ENCODE data around the gene GRIK4.

GRIK4 gene

DNA sequence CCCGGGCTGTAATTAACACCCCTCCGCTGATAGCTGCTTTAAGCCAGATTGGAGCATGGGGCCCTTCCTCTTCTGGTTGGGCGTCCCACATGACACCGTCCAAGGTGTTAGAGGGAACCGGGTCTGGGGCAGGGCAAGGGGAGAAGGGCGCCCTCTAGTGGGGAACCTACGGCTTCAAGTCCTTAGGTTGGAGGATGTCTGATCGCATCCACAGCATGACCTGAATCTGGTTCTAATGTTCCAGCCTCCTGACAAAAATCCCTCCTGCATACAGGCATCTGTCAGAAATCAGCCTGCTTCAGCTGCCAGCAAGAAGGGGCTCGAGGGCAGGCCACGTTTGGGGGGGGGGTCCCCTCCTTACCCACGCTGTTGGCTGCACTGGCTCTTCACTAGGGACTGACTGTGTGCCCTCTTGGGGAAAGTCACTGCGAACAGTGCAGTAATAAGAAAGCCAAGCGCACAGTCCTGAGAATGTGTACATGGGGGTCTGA lies 418.2 kb downstream of the GRIK4 start:
- TF ChIP-seq TAF1 (IDR thresholded peaks at IDR 0.05; ENCODE audit: borderline replicate concordance, insufficient read depth, low read length) (no peak), POLR2AphosphoS5 (IDR thresholded peaks at IDR 0.05; ENCODE audit: low read depth, low read length) (no peak), SIN3A (IDR thresholded peaks at IDR 0.05; ENCODE audit: borderline replicate concordance, insufficient read depth, low read length) (no peak), FOXP2 (optimal IDR thresholded peaks at IDR 0.05; ENCODE audit: borderline replicate concordance, extremely low read depth, extremely low read length, insufficient read depth) (no peak)
- TF ChIP-seq, protein P1, sequence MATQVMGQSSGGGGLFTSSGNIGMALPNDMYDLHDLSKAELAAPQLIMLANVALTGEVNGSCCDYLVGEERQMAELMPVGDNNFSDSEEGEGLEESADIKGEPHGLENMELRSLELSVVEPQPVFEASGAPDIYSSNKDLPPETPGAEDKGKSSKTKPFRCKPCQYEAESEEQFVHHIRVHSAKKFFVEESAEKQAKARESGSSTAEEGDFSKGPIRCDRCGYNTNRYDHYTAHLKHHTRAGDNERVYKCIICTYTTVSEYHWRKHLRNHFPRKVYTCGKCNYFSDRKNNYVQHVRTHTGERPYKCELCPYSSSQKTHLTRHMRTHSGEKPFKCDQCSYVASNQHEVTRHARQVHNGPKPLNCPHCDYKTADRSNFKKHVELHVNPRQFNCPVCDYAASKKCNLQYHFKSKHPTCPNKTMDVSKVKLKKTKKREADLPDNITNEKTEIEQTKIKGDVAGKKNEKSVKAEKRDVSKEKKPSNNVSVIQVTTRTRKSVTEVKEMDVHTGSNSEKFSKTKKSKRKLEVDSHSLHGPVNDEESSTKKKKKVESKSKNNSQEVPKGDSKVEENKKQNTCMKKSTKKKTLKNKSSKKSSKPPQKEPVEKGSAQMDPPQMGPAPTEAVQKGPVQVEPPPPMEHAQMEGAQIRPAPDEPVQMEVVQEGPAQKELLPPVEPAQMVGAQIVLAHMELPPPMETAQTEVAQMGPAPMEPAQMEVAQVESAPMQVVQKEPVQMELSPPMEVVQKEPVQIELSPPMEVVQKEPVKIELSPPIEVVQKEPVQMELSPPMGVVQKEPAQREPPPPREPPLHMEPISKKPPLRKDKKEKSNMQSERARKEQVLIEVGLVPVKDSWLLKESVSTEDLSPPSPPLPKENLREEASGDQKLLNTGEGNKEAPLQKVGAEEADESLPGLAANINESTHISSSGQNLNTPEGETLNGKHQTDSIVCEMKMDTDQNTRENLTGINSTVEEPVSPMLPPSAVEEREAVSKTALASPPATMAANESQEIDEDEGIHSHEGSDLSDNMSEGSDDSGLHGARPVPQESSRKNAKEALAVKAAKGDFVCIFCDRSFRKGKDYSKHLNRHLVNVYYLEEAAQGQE (IDR thresholded peaks at IDR 0.05; ENCODE audit: insufficient read depth in 1 of 2, low read depth in 2 of 2, low read length in 2 of 2), result no peak

DNA sequence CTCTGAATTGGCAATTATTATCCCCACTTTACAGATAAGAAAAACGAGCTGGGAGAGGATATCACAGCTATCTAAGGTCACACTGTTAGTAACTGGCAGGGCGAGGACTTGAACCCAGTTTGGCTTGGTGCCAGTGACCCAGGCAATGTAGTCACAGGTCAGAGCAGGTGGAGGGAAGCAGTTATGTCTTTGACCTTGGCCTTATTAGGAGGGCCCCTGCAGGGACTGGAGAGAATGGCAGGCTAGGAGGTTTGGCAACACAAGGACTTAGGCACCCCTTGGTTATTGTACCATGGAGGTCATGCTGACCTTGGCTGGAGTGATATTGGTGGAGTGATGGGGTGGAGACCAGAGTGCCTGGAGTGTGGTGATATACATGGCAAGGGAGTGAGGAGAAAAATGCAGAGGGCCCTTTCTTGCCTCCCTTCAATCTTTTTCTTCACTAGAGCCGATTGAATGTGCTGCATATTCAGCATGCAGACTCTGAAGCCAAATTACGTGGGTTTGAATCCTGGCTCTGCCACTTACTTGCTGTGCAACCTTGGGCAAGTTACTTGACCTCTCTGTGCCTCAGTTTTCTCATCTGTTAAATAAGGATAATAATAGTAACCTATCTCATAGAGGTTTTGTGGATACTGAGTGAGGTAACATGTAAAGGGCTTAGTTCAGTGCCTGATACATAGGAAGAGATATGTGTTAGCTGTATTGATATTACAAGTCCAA lies 419.7 kb downstream of the GRIK4 start:
- TF ChIP-seq SIN3A (IDR thresholded peaks at IDR 0.05; ENCODE audit: borderline replicate concordance, insufficient read depth, low read length), result no peak
- TF ChIP-seq, protein P1 (IDR thresholded peaks at IDR 0.05; ENCODE audit: insufficient read depth in 1 of 2, low read depth in 2 of 2, low read length in 2 of 2), result no peak
- TF ChIP-seq TAF1 (IDR thresholded peaks at IDR 0.05; ENCODE audit: borderline replicate concordance, insufficient read depth, low read length), result no peak
- TF ChIP-seq FOXP2 (optimal IDR thresholded peaks at IDR 0.05; ENCODE audit: borderline replicate concordance, extremely low read depth, extremely low read length, insufficient read depth), result no peak
- TF ChIP-seq POLR2AphosphoS5 (IDR thresholded peaks at IDR 0.05; ENCODE audit: low read depth, low read length), result no peak

DNA sequence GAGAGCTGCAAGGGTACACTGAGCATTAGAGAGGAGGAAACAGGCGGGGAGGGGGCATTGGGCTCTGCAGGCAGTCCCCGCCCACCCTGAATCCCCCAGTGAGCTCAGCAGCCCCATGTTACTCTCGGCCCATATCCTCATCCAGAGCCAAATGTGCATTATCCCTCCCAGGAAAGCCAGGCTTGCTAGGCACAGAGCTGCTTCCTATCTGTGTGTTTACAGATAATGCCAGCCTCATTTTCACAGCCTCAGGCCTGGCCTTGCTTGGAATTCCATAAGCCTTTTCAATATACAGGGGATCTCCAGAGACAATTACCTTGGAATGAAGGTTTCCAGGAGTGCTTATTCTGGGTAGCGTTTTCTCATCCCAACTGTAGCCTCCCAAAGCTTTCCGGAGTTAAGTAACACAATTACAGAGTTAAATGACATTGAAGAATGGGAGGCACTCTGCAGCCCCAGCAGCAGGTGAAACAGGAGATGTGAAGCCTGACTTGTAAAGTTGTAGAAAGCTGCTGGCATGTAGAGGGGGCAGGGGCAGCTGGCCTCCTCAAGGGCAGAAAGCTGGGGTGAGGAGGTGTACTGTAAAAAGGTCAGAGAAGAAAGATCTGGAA lies 420.9 kb downstream of the GRIK4 start:
- TF ChIP-seq TAF1 (IDR thresholded peaks at IDR 0.05; ENCODE audit: borderline replicate concordance, insufficient read depth, low read length), result no peak
- no peak for TF ChIP-seq SIN3A (IDR thresholded peaks at IDR 0.05; ENCODE audit: borderline replicate concordance, insufficient read depth, low read length)
- TF ChIP-seq FOXP2 (optimal IDR thresholded peaks at IDR 0.05; ENCODE audit: borderline replicate concordance, extremely low read depth, extremely low read length, insufficient read depth), result no peak
- TF ChIP-seq, protein P1 (IDR thresholded peaks at IDR 0.05; ENCODE audit: insufficient read depth in 1 of 2, low read depth in 2 of 2, low read length in 2 of 2), result no peak
- TF ChIP-seq POLR2AphosphoS5 (IDR thresholded peaks at IDR 0.05; ENCODE audit: low read depth, low read length), result no peak

DNA sequence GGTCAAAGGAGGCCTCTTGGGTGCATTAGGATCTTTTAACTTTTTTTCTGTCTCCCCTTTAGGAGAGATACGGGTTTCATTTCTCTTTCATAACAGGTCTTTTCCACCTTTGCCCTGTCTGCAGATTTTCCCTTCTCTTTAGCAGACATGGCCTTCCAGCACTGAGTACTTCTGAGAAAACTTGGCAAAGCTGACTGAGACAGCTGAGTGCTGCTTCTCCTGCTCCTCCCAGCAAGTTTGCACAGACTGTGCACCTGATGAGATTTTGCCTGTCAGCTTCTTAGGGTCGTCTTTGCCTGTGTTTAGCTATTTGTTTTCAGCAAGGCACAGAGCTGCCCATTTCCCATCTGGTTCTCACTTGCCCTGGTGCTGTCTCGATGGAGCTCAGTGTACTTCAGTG lies 424.8 kb downstream of the GRIK4 start:
- TF ChIP-seq FOXP2 (optimal IDR thresholded peaks at IDR 0.05; ENCODE audit: borderline replicate concordance, extremely low read depth, extremely low read length, insufficient read depth), result no peak
- TF ChIP-seq SIN3A (IDR thresholded peaks at IDR 0.05; ENCODE audit: borderline replicate concordance, insufficient read depth, low read length), result no peak
- TF ChIP-seq, protein P1 (IDR thresholded peaks at IDR 0.05; ENCODE audit: insufficient read depth in 1 of 2, low read depth in 2 of 2, low read length in 2 of 2), result no peak
- TF ChIP-seq POLR2AphosphoS5 (IDR thresholded peaks at IDR 0.05; ENCODE audit: low read depth, low read length), result no peak
- TF ChIP-seq TAF1 (IDR thresholded peaks at IDR 0.05; ENCODE audit: borderline replicate concordance, insufficient read depth, low read length), result no peak

All from PFSK-1 (cell line).